ENCODE data around the gene KCND3. TPM values are rescaled to one million over a fixed set of nuclear protein-coding genes. Genes with fewer than 3 reads are reported as not detected.

The KCND3 gene
- total RNA-seq, 1 donor from 2014 or later, result 0.06 TPM

DNA sequence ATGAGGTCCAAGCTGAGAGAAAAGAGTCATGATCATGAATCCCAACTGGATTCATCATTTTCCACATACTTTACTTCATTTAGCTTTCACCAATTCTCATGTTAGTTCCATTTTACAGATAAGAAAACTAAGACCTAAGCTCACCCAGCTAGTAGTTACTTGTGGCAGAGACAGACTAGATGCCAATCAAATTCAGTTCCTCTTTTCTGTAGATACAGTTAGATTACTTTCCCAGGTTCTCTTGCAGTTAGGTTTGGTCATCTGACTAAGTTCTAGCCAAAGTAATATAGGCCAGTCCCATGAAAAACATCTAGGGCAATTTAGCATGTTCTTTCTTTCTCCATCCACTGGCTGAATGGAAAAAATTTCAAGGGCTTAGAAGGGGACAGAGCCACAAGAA, 8.9 kb upstream of the KCND3 start:
- Histone ChIP-seq H3F3A (ENCODE audit: low read depth) (no peaks in the 10 kb centered on the region), H4K20me1 (ENCODE audit: low read depth) (no peaks in the 10 kb centered on the region), H3K9ac (no peak overlapping the region), H3K36me3 (no peaks in the 10 kb centered on the region), H3K27me3 (peaks cover 9% of the 10 kb centered on the region), H3K9me3 (ENCODE audit: low read depth) (no peaks in the 10 kb centered on the region), H3K79me2 (ENCODE audit: low read depth) (no peaks in the 10 kb centered on the region), H3K4me2 (no peak overlapping the region), H3K27ac (no peak overlapping the region), H2AFZ (replicated peaks) (no peak overlapping the region), H3K4me3 (no peak overlapping the region), H3K4me1 (no peaks in the 10 kb centered on the region)
- H3K9me3 Mint-ChIP-seq, result no peaks in the 10 kb centered on the region
- no peaks in the 10 kb centered on the region for H3K36me3 Mint-ChIP-seq
- TF ChIP-seq EZH2phosphoT487 (IDR thresholded peaks at IDR 0.05), result no peak
- TF ChIP-seq, protein P1, sequence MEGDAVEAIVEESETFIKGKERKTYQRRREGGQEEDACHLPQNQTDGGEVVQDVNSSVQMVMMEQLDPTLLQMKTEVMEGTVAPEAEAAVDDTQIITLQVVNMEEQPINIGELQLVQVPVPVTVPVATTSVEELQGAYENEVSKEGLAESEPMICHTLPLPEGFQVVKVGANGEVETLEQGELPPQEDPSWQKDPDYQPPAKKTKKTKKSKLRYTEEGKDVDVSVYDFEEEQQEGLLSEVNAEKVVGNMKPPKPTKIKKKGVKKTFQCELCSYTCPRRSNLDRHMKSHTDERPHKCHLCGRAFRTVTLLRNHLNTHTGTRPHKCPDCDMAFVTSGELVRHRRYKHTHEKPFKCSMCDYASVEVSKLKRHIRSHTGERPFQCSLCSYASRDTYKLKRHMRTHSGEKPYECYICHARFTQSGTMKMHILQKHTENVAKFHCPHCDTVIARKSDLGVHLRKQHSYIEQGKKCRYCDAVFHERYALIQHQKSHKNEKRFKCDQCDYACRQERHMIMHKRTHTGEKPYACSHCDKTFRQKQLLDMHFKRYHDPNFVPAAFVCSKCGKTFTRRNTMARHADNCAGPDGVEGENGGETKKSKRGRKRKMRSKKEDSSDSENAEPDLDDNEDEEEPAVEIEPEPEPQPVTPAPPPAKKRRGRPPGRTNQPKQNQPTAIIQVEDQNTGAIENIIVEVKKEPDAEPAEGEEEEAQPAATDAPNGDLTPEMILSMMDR (IDR thresholded peaks at IDR 0.05), result no peak
- TF ChIP-seq EZH2 (IDR thresholded peaks at IDR 0.05), result no peak
- no peak overlapping the region for H3K4me3 Mint-ChIP-seq
- H3K27me3 Mint-ChIP-seq (ENCODE audit: insufficient read depth, low read depth), result peaks cover 8% of the 10 kb centered on the region
- H3K4me1 Mint-ChIP-seq, result no peaks in the 10 kb centered on the region
- DNase-seq (ENCODE audit: low spot score), result no peak
- no peak overlapping the region for H3K27ac Mint-ChIP-seq

DNA sequence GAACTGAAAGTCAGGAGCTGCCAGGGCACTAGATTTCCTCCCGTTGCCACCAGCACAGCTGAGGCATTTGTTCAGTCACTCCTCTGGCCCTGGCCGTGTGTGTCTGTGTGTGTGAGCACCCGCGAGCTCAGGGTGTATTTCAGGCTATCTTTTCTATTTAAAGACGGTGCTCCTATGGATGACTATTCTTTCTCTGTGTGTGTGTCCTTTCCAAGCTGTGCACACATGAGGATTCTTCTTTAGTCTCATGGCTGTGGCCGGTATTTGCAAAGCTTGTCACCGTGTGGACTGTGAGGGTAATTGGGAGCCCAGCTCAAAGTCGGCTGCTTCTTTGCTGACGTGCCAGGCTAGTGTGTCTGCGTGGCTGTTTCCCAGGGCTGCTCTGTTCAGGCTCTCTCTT, 3.0 kb upstream of the KCND3 start:
- no peak overlapping the region for H3K4me3 ChIP-seq
- DNase-seq (ENCODE audit: low spot score), result no peak
- peaks cover 65% of the 10 kb centered on the region for H3K27me3 ChIP-seq
- Mint-ChIP-seq H3K4me3 (peak overlapping the region; percentile 7), H3K36me3 (no peaks in the 10 kb centered on the region), H3K27ac (no peak overlapping the region), H3K4me1 (peaks cover 20% of the 10 kb centered on the region), H3K27me3 (ENCODE audit: insufficient read depth, low read depth) (peaks cover 48% of the 10 kb centered on the region), H3K9me3 (no peaks in the 10 kb centered on the region)
- no peak overlapping the region for H3K9ac ChIP-seq
- peaks cover 22% of the 10 kb centered on the region for H3F3A ChIP-seq (ENCODE audit: low read depth)
- H3K79me2 ChIP-seq (ENCODE audit: low read depth), result no peaks in the 10 kb centered on the region
- peaks cover 21% of the 10 kb centered on the region for H3K4me1 ChIP-seq
- no peak overlapping the region for H3K27ac ChIP-seq
- no peaks in the 10 kb centered on the region for H3K9me3 ChIP-seq (ENCODE audit: low read depth)
- no peaks in the 10 kb centered on the region for H3K36me3 ChIP-seq
- H4K20me1 ChIP-seq (ENCODE audit: low read depth), result peaks cover 17% of the 10 kb centered on the region
- no peak overlapping the region for H3K4me2 ChIP-seq
- TF ChIP-seq EZH2 (IDR thresholded peaks at IDR 0.05) (no peak), EZH2phosphoT487 (IDR thresholded peaks at IDR 0.05) (no peak)
- TF ChIP-seq, protein P1 (IDR thresholded peaks at IDR 0.05), result no peak
- no peak overlapping the region for H2AFZ ChIP-seq (replicated peaks)

DNA sequence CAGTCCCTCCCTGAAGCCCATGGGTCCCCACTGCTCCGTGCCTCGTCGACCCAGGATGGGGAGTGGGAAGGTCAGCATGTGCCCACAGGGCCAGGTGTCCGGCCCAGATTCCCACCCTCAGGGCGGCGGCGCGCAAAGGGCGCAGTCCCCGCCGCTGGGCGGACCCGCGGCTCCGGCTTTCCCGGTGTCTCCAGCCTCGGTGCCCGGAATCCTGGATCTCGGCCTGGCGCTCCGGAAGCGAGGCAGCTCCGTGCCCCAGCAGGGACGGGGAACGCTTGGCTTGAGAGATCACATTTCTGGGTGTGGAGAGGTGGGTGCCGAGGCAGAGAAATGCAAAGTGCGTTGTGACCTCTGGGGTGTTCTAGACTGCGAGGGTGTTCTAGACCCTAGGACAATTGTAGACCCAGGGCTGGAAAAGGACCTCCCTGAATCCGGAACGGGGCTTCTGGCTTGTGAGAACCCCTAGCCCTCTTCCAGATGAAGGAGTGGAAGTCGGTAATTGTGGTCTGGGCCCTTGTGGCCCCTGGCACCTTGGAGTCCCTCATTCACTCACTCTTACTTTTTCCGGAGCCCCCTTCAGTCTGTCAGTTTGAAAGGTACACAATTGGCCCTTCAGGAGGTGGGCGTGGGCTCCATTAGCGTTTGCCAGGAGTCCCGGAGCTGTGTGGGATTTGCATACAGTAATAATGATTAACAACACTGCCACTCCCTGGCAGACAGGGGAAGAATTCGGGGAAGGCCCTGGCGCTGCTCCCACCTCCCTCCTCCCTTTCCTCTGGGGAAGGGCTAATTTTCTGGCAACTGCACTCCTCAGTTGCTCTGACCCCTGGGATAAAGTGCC, 1.6 kb upstream of the KCND3 start:
- H3K4me3 Mint-ChIP-seq, result peak overlapping the region; percentile 86
- Histone ChIP-seq H4K20me1 (ENCODE audit: low read depth) (peaks cover 20% of the 10 kb centered on the region), H3K27ac (no peak overlapping the region), H3K9ac (no peak overlapping the region), H3K27me3 (peaks cover 77% of the 10 kb centered on the region), H3K36me3 (no peaks in the 10 kb centered on the region), H3K4me1 (peaks cover 21% of the 10 kb centered on the region), H3K79me2 (ENCODE audit: low read depth) (no peaks in the 10 kb centered on the region), H3K4me3 (peak overlapping the region; percentile 65), H2AFZ (replicated peaks) (peak overlapping the region; percentile 26), H3K4me2 (peak overlapping the region; percentile 99), H3F3A (ENCODE audit: low read depth) (peaks cover 22% of the 10 kb centered on the region), H3K9me3 (ENCODE audit: low read depth) (no peaks in the 10 kb centered on the region)
- H3K27ac Mint-ChIP-seq, result no peak overlapping the region
- no peaks in the 10 kb centered on the region for H3K36me3 Mint-ChIP-seq
- peaks cover 20% of the 10 kb centered on the region for H3K4me1 Mint-ChIP-seq
- peak; percentile 80 for TF ChIP-seq EZH2 (IDR thresholded peaks at IDR 0.05)
- TF ChIP-seq EZH2phosphoT487 (IDR thresholded peaks at IDR 0.05), result peak; percentile 38
- TF ChIP-seq, protein P1 (IDR thresholded peaks at IDR 0.05), result peak; percentile 56
- no peaks in the 10 kb centered on the region for H3K9me3 Mint-ChIP-seq
- H3K27me3 Mint-ChIP-seq (ENCODE audit: insufficient read depth, low read depth), result peaks cover 59% of the 10 kb centered on the region
- DNase-seq (ENCODE audit: low spot score), result peak; percentile 87

All from neural progenitor cell (in vitro differentiated cells).